ENCODE measurements around the gene NCK1.

GRCh38 chr3:136984837-136985236, 122.8 kb downstream of the NCK1 start:
- TF ChIP-seq CTCF (IDR thresholded peaks at IDR 0.05) (no peak), POLR2A (IDR thresholded peaks at IDR 0.05) (no peak)
